Transverse colon (tissue), 4 donors: Measurements from ENCODE around the gene HTT.

Source experiments
- POLR2A ChIP-seq: fragments of 450-650 bp; IDR thresholded peaks from one replicate; pipeline ENCODE4 v1.6.1; 2016; ENCODE audit warnings: antibody characterized with exemption, mild to moderate bottlenecking, moderate library complexity
- POLR2AphosphoS5 ChIP-seq, 3 donors: sonication (generic); formaldehyde crosslinking; IDR thresholded peaks; one replicate each; pipeline ENCODE4 v1.6.1; 2016; ENCODE audit warnings: antibody characterized with exemption in 3 of 3
- TF ChIP-seq, protein P1 (sequence below), 5 experiments: fragments of 200-600 bp in 3 of 5; fragments of 450-650 bp in 2 of 5; sonication (generic) in 3 of 5; IDR thresholded peaks; 1 replicate in 2 of 5; 2 replicates in 3 of 5; pipeline ENCODE4 v1.5.1; 2016 to 2017; ENCODE audit warnings: antibody characterized with exemption in 5 of 5, inconsistent platforms in 3 of 5, mild to moderate bottlenecking in 2 of 5, moderate library complexity in 1 of 5

DNA sequence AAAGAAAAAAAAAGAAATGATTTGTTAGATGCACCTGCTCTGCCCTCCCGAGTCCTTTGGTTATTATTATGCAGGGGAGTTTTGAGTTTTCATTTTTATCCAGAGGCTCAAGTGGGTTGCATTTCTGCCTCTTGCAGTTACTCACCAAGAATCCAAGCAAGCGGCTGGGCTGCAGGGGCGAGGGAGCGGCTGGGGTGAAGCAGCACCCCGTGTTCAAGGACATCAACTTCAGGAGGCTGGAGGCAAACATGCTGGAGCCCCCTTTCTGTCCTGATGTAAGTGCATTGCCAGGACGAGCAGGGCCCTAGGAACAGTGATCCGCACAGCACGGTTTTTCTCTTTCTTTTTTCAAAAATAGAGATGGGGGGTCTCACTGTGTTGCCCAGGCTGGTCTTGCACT is 39.2 kb upstream of the HTT start:
- TF ChIP-seq POLR2A (no peak), POLR2AphosphoS5 (IDR thresholded peaks at IDR 0.05) (no peak)
- TF ChIP-seq, protein P1, sequence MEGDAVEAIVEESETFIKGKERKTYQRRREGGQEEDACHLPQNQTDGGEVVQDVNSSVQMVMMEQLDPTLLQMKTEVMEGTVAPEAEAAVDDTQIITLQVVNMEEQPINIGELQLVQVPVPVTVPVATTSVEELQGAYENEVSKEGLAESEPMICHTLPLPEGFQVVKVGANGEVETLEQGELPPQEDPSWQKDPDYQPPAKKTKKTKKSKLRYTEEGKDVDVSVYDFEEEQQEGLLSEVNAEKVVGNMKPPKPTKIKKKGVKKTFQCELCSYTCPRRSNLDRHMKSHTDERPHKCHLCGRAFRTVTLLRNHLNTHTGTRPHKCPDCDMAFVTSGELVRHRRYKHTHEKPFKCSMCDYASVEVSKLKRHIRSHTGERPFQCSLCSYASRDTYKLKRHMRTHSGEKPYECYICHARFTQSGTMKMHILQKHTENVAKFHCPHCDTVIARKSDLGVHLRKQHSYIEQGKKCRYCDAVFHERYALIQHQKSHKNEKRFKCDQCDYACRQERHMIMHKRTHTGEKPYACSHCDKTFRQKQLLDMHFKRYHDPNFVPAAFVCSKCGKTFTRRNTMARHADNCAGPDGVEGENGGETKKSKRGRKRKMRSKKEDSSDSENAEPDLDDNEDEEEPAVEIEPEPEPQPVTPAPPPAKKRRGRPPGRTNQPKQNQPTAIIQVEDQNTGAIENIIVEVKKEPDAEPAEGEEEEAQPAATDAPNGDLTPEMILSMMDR (IDR thresholded peaks at IDR 0.05) = no peak
